MG63 (cell line): Measurements from ENCODE around the gene EXT2. TPM values are rescaled to one million over a fixed set of nuclear protein-coding genes. Genes with fewer than 3 reads are reported as not detected.

Experiments
- DNase-seq: peaks from one replicate; pipeline ENCODE4 v3.0.0-alpha.2; 2020
- H3K27me3 ChIP-seq: fragments of 250-450 bp; sonication (Bioruptor Pico); 2 replicates; pipeline ENCODE4 v1.5.1; 2020; ENCODE audit warnings: mild to moderate bottlenecking, moderate library complexity
- H3K36me3 ChIP-seq: fragments of 250-450 bp; sonication (Bioruptor Pico); 2 replicates; pipeline ENCODE4 v1.5.1; 2020; ENCODE audit warnings: mild to moderate bottlenecking, moderate library complexity
- H3K4me3 ChIP-seq: fragments of 250-450 bp; sonication (Bioruptor Pico); 2 replicates; pipeline ENCODE4 v1.5.1; 2020; ENCODE audit warnings: mild to moderate bottlenecking, moderate library complexity
- H3K9me3 ChIP-seq: fragments of 250-450 bp; sonication (Bioruptor Pico); 2 replicates; pipeline ENCODE4 v1.5.1; 2020; ENCODE audit warnings: mild to moderate bottlenecking, moderate library complexity
- total RNA-seq: library from RNA; depleted of rRNA; stranded (reverse); fragments of >200 nt; shearing (Covaris generic); gene quantifications from 2 replicates; pipeline ENCODE4 v1.2.3, GENCODE V29; 2014; ENCODE audit warnings: low replicate concordance; rRNA removed

The EXT2 gene
- 172 and 179 TPM in 2 replicates for total RNA-seq

DNA sequence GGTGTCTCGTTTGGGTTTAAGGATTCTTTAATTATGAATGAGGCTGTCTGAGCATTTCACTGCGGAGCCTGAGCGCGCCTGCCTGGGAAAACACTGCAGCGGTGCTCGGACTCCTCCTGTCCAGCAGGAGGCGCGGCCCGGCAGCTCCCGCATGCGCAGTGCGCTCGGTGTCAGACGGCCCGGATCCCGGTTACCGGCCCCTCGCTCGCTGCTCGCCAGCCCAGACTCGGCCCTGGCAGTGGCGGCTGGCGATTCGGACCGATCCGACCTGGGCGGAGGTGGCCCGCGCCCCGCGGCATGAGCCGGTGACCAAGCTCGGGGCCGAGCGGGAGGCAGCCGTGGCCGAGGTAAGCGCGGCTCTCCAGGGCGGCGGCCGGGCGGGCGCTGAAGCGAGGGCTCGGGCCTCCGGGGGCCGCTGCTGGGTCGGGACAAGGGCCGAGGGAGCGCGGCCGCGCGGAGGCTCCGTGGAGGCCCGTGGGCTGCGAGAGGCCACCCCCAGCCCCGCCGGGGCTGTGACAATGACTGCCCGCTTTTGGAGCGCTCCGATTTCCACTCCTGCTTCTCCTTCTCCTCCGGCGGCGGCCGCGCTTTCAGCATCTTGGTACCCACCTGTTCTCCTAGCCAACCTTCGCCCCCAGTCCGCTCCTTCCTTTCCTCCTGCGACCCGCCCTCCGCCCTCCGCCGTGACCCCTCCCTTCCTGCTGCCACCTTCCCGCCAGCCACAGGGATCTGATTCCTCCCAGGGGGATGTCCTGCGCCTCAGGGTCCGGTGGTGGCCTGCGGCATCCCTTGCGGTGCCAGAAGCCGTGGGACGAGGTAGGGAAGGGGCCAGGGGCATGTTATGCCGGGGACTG lies at the start of gene EXT2:
Gene EXT2, plus strand, starts transcription at position 173 of the 854 bp plus-strand sequence. CDS start 12,035 bp downstream, outside the sequence.
- Histone ChIP-seq H3K9me3 (no peaks in the 10 kb centered on the region), H3K4me3 (peak within 1 kb of the TSS; percentile 82), H3K27me3 (no peaks in the 10 kb centered on the region), H3K36me3 (peaks cover 2% of the 10 kb centered on the region; the same call in 1 of the 2 replicates)
- DNase-seq = peak; percentile 84

DNA sequence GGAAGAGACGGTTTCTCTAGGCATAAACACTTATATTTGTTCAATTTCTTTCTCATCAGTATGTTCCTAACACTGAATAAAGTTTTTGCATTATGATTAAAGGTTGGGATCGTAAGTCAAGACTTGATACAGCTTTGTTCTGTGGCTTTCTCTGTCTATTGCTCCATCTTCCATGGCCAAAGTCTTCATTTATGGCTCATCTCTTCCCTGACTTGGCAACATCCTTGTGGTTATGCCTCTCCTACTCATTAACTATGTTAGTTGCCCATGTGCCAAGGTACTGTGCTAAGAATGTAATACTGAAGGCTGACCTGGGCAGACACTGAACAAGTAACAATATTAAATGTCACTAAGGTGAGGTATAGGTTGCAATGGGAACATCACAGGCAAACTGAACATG lies 49.3 kb upstream of the EXT2 start:
- Histone ChIP-seq H3K4me3 (no peak overlapping the region), H3K9me3 (no peaks in the 10 kb centered on the region), H3K27me3 (no peaks in the 10 kb centered on the region), H3K36me3 (no peaks in the 10 kb centered on the region)
- no peak for DNase-seq

DNA sequence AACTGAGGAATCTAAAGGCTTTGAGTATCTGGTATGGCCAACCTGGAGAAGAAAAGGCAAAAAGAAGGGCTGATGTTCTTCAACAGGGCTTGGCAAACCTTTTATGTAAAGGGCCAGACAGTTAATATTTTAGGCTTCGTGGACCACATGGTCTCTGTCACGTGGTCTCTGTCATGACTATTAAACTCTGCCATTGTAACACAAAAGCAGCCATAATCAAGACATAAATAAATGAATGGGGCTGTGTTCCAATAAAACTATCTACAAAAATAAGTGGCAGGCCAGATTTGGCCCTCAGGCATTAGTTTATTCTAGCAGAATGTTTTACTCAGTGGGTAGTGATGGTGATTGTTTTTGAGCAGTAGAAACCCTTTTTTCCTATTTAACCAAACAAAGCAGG lies 48.2 kb upstream of the EXT2 start:
- H3K36me3 ChIP-seq = no peaks in the 10 kb centered on the region
- no peak overlapping the region for H3K4me3 ChIP-seq
- DNase-seq = no peak
- no peaks in the 10 kb centered on the region for H3K9me3 ChIP-seq
- H3K27me3 ChIP-seq = no peaks in the 10 kb centered on the region

DNA sequence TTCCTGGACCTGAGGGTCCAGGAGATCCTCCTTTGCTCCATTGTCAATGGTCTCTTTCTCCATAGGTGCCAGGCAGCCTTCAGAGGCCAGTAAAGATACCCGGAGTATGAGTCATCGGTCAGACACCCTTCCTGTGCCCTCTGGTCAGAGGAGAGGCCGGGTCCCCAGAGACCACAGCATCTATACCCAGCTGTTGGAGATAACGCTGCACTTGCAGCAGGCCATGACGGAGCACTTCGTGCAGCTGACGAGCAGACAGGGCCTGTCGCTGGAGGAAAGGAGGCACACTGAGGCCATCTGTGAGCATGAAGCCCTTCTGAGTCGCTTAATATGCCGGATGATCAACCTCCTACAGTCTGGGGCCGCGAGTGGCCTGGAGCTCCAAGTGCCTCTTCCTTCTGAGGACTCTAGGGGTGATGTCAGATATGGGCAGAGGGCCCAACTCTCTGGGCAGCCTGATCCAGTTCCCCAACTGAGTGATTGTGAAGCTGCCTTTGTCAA lies 47.5 kb upstream of the EXT2 start, which contains the start of gene ACCSL:
Gene ACCSL, plus strand, starts transcription at position 51 of the 501 bp plus-strand sequence. Its CDS starts 56 bp downstream, at position 107.
- H3K9me3 ChIP-seq = no peaks in the 10 kb centered on the region
- H3K36me3 ChIP-seq = no peaks in the 10 kb centered on the region
- H3K4me3 ChIP-seq = no peak within 1 kb of the TSS
- DNase-seq = peak; percentile 37
- no peaks in the 10 kb centered on the region for H3K27me3 ChIP-seq

DNA sequence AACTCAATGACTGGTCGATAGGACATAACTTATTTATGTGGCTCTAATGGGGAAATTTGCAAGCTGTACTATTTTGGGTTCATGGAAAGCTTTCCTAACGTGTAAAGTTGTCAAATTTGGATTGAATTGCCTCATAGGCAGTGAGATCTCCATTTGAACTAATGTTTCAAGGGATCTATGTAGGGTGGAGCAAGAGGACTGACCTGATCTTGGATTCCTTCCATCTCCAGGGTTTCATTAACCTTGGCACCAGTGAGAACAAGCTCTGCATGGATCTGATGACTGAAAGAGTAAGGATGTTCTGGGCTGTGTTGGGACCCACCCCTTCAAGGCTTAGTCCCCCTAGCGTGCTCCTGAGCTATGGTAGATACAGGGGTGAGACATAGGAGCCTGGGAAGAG lies 45.6 kb upstream of the EXT2 start:
- Histone ChIP-seq H3K4me3 (no peak overlapping the region), H3K27me3 (no peaks in the 10 kb centered on the region), H3K36me3 (no peaks in the 10 kb centered on the region), H3K9me3 (no peaks in the 10 kb centered on the region)
- no peak for DNase-seq

DNA sequence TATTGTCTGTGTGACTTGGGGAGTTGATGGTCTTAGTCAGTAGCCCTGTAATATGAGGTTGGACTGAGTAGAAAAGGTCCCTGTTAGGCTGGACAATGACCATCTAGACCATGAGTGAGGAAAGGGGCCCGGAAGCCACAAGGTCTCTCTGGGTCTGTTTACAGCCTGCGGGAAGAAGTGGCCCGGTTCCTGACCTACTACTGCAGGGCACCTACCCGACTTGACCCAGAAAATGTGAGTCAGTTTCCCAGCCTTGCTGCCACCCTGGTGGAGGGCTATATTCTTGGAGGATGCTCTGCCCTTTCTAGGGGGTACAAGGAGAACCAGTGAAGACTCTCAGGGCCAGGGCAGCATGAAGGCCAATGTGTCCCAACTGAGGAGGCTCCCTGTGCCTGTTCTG lies 44.3 kb upstream of the EXT2 start:
- Histone ChIP-seq H3K27me3 (no peaks in the 10 kb centered on the region), H3K4me3 (no peak overlapping the region), H3K36me3 (no peaks in the 10 kb centered on the region), H3K9me3 (no peaks in the 10 kb centered on the region)
- no peak for DNase-seq

DNA sequence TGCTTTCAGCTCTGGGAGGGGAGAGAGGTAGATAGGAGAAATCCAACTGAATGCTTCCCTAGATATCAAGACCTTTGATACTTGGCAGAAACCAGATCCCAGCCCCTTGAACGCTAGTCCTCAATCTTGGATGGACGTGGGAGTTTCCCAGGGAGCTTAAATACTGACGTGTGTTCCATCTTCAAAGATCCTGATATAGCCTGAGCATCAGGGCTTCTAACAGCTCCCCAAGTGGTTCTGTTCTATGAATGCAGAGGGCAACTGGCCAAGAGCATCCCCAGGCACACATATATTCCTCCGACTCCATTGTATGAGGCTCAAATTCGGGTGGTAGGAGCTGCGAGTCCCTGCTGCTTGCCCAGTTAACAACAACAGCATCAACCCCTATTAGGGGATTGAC lies 38.1 kb upstream of the EXT2 start:
- no peaks in the 10 kb centered on the region for H3K27me3 ChIP-seq
- no peaks in the 10 kb centered on the region for H3K9me3 ChIP-seq
- no peak overlapping the region for H3K4me3 ChIP-seq
- no peak for DNase-seq
- H3K36me3 ChIP-seq = no peaks in the 10 kb centered on the region

DNA sequence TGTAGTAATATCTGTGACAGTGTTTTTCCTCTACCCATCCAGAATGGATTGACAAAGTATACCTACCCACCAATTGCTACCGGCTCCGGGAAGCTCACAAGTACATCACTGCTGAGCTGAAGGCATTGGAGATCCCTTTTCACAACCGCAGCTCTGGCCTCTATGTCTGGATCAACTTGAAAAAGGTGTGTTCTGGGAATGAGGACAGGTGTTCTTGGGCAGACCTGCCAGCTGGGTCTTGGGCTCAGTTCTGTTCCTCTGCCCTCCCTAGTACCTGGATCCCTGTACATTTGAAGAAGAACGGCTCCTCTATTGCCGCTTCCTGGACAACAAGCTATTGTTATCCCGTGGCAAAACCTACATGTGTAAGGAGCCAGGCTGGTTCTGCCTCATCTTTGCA lies 37.2 kb upstream of the EXT2 start:
- H3K36me3 ChIP-seq = no peaks in the 10 kb centered on the region

DNA sequence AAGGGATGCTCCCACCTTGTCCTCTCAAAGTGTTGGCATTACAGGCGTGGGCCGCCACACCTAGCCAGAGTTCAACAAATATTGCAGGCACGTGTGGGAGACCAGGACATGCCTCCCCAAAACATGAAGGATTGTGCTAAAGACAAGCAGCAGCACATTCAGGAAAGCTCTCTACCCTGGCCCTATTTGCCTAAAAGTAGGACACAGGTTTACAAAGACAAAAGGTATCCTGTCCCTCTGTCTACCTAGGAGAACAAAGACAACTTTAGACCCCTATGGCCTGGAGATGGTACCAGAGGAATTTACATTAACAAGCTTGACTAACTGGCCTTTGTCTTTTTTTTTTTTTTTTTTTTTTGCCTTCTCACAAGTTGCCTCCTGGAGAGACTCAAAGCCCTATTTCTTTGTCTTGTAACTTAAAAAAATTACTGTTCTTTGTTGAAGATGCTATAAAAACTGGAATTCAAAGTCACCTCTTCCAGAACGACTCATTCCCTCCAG lies 30.3 kb upstream of the EXT2 start:
- no peak for DNase-seq
- Histone ChIP-seq H3K9me3 (no peaks in the 10 kb centered on the region), H3K4me3 (peak overlapping the region; percentile 65), H3K27me3 (no peaks in the 10 kb centered on the region), H3K36me3 (no peaks in the 10 kb centered on the region; the same call in 1 of the 2 replicates)

More for the DNA sequence above, 37.2 kb upstream of the EXT2 start:
- no peak for DNase-seq
- Histone ChIP-seq H3K9me3 (no peaks in the 10 kb centered on the region), H3K27me3 (no peaks in the 10 kb centered on the region), H3K4me3 (no peak overlapping the region)

DNA sequence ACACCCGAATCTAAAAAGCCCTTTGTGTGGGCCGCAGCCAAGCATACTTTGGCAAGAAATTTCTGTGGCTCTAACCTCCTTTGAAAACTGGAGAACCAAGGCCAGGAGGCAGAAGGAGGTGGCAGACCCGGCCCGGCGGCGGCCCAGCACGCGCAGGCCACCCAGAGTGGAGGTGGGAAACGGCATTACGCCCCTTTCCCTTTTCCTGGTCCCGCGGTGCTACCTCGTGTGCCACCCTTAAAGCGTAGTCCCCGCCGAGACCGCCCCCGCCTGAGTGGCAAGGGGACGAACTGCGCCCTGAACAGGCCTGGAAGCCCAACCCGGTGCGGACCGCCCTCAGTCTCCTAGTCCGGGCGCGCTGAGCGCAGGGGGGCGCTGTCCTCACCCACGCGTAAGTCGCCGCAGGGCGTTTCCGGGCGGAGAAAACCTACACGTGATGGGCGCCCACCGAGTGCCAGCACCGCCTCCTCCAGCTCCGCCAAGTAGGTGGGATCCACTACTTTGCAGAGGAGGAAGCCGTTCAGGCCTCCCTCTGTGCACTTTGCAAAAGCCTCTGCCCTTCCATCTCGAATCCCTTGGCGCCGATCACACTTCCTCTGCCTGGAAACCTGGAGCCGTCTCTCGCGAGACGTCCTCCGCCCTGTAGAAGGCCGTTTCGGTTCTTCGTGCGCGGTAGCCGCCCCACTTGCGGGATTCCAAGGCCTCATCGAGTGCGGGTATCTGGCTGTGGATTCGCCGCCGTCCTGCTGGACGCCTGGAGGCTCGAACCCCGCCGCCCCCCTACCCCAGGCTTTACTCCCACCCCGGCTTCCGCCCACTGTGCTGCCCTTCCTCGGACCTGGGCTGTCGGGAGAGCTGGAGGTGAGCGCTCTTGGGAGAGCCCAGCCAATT lies 29.4 kb upstream of the EXT2 start, which contains the start of gene ACCS:
Gene ACCS, plus strand, starts transcription at position 430 of the 891 bp plus-strand sequence. CDS start 1,358 bp downstream, outside the sequence.
- peak; percentile 97 for DNase-seq
- H3K9me3 ChIP-seq = no peaks in the 10 kb centered on the region
- peak within 1 kb of the TSS; percentile 65 for H3K4me3 ChIP-seq
- H3K36me3 ChIP-seq = no peaks in the 10 kb centered on the region; the same call in 1 of the 2 replicates
- H3K27me3 ChIP-seq = no peaks in the 10 kb centered on the region

DNA sequence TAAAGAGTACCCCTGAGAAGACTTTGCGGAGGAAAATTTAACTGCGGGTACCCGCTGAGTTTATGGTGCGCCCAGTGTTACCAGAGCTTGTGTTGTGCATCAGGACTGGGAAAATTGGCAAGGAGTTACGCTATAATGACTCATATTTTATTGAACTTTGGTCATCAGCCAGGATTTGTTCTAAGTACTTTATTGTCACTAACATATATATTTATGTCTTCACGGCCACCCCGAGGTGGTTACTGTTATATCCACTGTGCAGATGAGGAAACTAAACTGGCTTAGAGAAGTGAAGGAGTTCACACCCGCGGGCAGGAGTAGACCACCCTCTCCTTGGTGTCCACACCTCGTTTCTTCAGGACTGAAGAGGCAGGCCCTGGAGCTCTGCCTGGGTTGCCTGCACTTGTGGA lies 28.7 kb upstream of the EXT2 start:
- H3K36me3 ChIP-seq = no peaks in the 10 kb centered on the region; the same call in 1 of the 2 replicates
- DNase-seq = peak; percentile 6
- peak overlapping the region; percentile 65 for H3K4me3 ChIP-seq
- H3K9me3 ChIP-seq = no peaks in the 10 kb centered on the region
- no peaks in the 10 kb centered on the region for H3K27me3 ChIP-seq

DNA sequence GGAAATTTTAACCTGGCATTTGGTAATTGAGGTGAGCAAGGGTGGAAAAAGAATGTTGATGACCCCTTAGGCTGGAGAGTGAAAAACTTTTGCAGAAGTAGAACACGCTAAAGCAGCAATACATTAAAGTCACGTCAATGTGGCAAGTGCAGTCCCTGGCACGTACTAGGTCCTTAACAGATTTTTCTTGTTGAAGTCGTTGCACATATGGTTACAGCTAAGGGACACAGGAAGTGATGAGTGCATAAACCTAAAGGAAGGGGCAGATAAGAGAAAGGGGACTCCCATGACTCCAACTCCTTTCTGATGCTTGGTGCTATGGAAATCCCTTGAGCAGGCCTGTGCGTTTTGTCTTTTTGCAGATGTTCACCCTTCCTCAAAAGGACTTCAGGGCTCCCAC lies 28.2 kb upstream of the EXT2 start:
- DNase-seq = no peak
- Histone ChIP-seq H3K4me3 (peak overlapping the region; percentile 65), H3K27me3 (no peaks in the 10 kb centered on the region), H3K9me3 (no peaks in the 10 kb centered on the region), H3K36me3 (no peaks in the 10 kb centered on the region; the same call in 1 of the 2 replicates)

DNA sequence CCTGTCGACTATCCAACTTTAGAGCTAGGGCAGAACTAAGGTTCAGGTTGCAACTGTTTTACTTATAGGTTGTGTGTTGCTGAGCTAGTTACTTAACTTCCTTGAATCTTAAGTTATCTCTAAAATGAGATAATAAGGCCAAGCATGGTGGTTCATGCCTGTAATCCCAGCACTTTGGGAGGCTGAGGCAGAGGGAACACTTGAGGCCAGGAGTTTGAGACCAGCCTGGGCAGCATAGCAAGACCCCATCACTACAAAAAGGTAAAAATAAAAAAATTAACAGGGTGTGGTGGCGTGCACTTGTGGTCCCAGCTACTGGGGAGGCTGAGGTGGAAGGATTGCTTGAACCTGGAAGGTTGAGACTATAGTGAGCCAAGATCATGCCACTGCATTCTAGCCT lies 27.3 kb upstream of the EXT2 start:
- H3K27me3 ChIP-seq = no peaks in the 10 kb centered on the region
- H3K36me3 ChIP-seq = no peaks in the 10 kb centered on the region; the same call in 1 of the 2 replicates
- no peaks in the 10 kb centered on the region for H3K9me3 ChIP-seq
- no peak overlapping the region for H3K4me3 ChIP-seq
- no peak for DNase-seq

DNA sequence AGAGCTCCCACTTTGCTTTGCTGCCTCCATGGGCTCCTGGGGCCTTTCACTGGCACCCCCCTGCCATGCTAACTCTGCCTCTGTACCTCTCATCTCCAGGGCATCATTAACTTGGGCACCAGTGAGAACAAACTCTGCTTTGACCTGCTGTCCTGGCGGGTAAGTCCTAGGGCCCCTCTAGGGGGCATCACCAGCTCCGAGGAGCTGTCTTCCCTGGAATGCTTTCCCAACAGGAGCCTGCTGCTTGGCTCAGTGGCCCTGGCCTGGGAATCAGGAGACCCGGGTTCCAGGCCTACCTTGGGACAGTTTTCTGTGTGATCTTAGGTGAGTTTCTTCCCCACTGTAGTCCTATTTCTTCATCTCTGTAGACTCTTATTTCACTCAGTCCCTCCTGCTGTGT lies 24.3 kb upstream of the EXT2 start:
- DNase-seq = no peak
- Histone ChIP-seq H3K36me3 (no peaks in the 10 kb centered on the region; the same call in 1 of the 2 replicates), H3K9me3 (no peaks in the 10 kb centered on the region), H3K27me3 (no peaks in the 10 kb centered on the region), H3K4me3 (no peak overlapping the region)

DNA sequence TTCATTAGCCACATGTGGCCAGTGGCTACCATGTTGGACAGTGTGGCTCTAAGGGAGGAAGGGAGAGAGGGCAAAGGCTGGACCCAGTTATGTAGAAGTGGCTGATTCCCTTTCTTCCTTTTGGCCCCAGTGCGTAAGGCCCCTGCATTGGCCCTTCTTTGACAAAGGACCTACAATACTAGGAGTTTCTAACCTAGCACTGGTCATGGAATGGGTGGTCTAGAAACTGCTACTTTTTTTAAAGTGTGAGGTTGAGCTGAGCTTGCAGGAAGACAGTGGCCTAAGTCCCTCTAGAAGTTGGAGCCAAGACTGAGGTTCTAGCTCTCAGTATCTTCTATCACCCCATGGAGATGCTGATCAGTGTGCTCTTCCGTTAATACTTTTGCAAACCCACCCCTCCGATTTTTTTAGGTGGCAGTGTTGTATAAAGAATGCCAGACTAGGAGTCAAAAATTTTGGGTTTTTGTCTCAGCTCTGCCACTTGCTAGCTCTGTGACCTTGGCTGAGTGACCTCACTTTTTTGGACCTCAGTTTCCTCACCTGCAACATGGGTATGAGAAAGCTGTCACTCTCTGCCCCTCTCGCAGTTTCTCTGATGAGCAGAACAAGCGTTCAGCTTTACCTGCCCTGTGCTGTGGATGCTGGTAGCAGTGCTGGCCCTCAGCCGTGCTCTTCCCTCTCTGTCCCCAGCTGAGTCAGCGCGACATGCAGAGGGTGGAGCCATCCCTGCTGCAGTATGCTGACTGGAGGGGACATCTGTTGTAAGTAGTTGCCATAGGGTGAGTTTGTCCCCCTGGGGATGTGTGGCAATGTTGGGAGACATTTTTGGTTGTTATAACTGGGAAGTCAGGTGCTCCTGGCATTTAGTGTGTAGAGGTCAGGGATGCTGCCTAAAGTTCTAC lies 22.5 kb upstream of the EXT2 start:
- Histone ChIP-seq H3K27me3 (no peaks in the 10 kb centered on the region), H3K9me3 (no peaks in the 10 kb centered on the region), H3K36me3 (no peaks in the 10 kb centered on the region; the same call in 1 of the 2 replicates), H3K4me3 (no peak overlapping the region)
- DNase-seq = no peak

DNA sequence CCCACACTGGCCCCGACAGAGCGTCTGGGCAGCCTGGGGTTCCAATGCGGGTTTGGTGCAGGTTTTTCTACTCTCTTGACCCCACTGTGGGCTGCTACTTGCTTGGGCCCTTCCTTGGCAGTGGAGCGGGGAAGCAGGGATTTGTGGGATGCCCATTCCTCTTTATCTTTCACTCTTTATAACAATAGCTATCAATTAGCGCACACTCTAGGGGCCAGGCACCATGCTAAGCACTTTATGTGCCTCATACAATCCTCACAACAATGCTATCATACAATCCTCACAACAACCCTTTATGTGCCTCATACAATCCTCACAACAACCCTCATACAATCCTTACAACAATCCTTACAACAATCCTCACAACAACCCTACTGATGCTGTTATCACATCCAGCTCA lies 16.7 kb upstream of the EXT2 start:
- Histone ChIP-seq H3K27me3 (no peaks in the 10 kb centered on the region), H3K36me3 (no peaks in the 10 kb centered on the region), H3K9me3 (no peaks in the 10 kb centered on the region; the same call in 1 of the 2 replicates), H3K4me3 (no peak overlapping the region)
- DNase-seq = no peak
